ENCODE results near the gene PDGFA. TPM values are rescaled to one million over a fixed set of nuclear protein-coding genes. Genes with fewer than 3 reads are reported as not detected.
A peak's percentile ranks its signal among the peaks of the same experiment; 100 is the strongest.
"Not testable (repeated sequence)": the region's sequence is repeated elsewhere in the genome, so short reads cannot be mapped to it uniquely, and the experiment has no call there.

Gene PDGFA
- total RNA-seq, 1 donor from 2014 or later = 37.2 TPM

GRCh38 chr7:553636-554111, 34.0 kb upstream of the PDGFA start:
- DNase-seq (ENCODE audit: missing footprints) = no peak
- intact Hi-C loops (cut with DNase I) = no loop called here
- ATAC-seq = no peak

- intact Hi-C loops (cut with DNase I) = no loop called here
- no peak for ATAC-seq
- DNase-seq (ENCODE audit: missing footprints) = peak; percentile 67
These were observed 33.4 kb upstream of the PDGFA start for GRCh38 chr7:552868-553635.

GRCh38 chr7:552151-552867, 32.7 kb upstream of the PDGFA start:
- peak; percentile 57 for DNase-seq (ENCODE audit: missing footprints)
- ATAC-seq; intact Hi-C loops (cut with DNase I): not testable (repeated sequence)

- intact Hi-C loops (cut with DNase I); ATAC-seq: not testable (repeated sequence)
- DNase-seq (ENCODE audit: missing footprints) = peak; percentile 4
These were observed 31.9 kb upstream of the PDGFA start for GRCh38 chr7:551615-551970.

GRCh38 chr7:550881-551614, 31.4 kb upstream of the PDGFA start:
- intact Hi-C loops (cut with DNase I) = no loop called here
- DNase-seq (ENCODE audit: missing footprints) (peak; percentile 52), ATAC-seq (peak; percentile 16)

GRCh38 chr7:549891-550625, 30.4 kb upstream of the PDGFA start:
- intact Hi-C loops (cut with DNase I) = no loop called here
- DNase-seq (ENCODE audit: missing footprints) (peak; percentile 64), ATAC-seq (no peak)

- ATAC-seq = no peak
- intact Hi-C loops (cut with DNase I) = no loop called here
These were observed 29.6 kb upstream of the PDGFA start for GRCh38 chr7:549066-549890.

GRCh38 chr7:548401-548800, 28.8 kb upstream of the PDGFA start:
- no peak for ATAC-seq
- DNase-seq (ENCODE audit: missing footprints) = peak; percentile 32
- intact Hi-C loops (cut with DNase I) = no loop called here

More at GRCh38 chr7:549066-549890, 29.6 kb upstream of the PDGFA start:
- peak; percentile 60 for DNase-seq (ENCODE audit: missing footprints)

GRCh38 chr7:545470-545869, 25.8 kb upstream of the PDGFA start:
- ATAC-seq = no peak
- DNase-seq (ENCODE audit: missing footprints) = peak; percentile 41
- intact Hi-C loops (cut with DNase I) = no loop called here

GRCh38 chr7:544338-545221, 24.9 kb upstream of the PDGFA start:
- no peak for ATAC-seq
- peak; percentile 23 for DNase-seq (ENCODE audit: missing footprints)
- intact Hi-C loops (cut with DNase I) = no loop called here

- ATAC-seq (no peak), DNase-seq (ENCODE audit: missing footprints) (peak; percentile 33)
- intact Hi-C loops (cut with DNase I) = no loop called here
These were observed 24.1 kb upstream of the PDGFA start for GRCh38 chr7:543501-544337.

GRCh38 chr7:542713-543500, 23.3 kb upstream of the PDGFA start:
- intact Hi-C loops (cut with DNase I) = no loop called here
- DNase-seq (ENCODE audit: missing footprints) (peak; percentile 69), ATAC-seq (peak; percentile 33)

- DNase-seq (ENCODE audit: missing footprints) = peak; percentile 40
- no peak for ATAC-seq
- intact Hi-C loops (cut with DNase I) = no loop called here
These were observed 22.6 kb upstream of the PDGFA start for GRCh38 chr7:542131-542712.

GRCh38 chr7:541661-542060, 22.0 kb upstream of the PDGFA start:
- ATAC-seq (no peak), DNase-seq (ENCODE audit: missing footprints) (peak; percentile 42)
- intact Hi-C loops (cut with DNase I) = no loop called here

GRCh38 chr7:540997-541396, 21.4 kb upstream of the PDGFA start:
- ATAC-seq (no peak), DNase-seq (ENCODE audit: missing footprints) (no peak)
- intact Hi-C loops (cut with DNase I) = no loop called here

Data from Right ventricle myocardium inferior (tissue), 1 donor.